HG02970 (cell line): ENCODE results near the gene ETNK1.

Source experiments
- ATAC-seq: cut with Tn5 transposase; IDR thresholded peaks from one replicate; pipeline ENCODE4 v1.9.1; 2021; ENCODE audit warnings: mild to moderate bottlenecking, moderate library complexity, moderate number of reproducible peaks; ENCODE audit not compliant: unreplicated experiment, low FRiP score

Gene ETNK1

GRCh38 chr12:22731236-22731635 lies 106.3 kb downstream of the ETNK1 start:
- ATAC-seq = no peak

DNA sequence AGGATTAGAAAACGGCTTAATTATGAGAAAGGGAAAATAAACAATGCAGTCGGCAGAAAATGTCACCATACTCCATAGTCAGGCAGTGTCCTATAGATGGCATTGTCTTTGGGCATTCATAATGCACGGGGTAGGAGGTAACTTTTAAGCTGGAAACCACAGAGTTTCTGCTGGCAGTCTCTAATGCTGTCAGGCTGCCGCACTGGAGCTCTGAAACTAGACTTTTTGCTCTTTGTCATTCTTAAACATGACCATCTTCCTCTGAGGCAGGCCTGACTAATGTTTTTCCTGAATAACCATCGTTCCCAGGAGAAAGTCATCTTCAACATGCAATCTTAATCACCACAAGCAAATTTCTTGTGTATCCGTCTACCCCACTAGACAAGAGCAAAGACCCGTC lies 108.8 kb downstream of the ETNK1 start:
- no peak for ATAC-seq

DNA sequence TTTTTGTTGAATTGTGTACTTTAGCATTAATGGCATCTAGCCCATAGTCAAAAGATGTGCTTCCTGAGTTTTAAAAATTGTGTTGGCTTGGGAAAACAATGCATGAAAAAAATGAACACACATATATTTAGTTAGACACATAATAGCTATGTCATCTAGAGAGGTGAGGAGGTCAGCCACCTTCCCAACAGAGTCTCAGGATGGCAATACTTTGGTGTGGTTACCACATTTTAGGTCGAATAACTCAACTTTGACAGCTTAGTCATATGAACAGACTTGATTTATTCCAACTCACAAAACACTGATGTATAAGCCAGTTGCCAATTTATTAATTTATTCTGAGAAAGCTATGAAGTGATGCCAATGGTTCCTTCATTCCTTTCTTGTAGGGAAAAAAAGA lies 114.0 kb downstream of the ETNK1 start:
- ATAC-seq = no peak
